Spleen (tissue), 7 donors: ENCODE data around the gene WASL.

Experiments
- CTCF ChIP-seq, 11 experiments: fragments of 200-600 bp in 7 of 11; fragments of 450-650 bp in 4 of 11; sonication (generic) in 4 of 11; IDR thresholded peaks in 8 of 11; conservative IDR thresholded peaks in 3 of 11; 1 replicate in 7 of 11; 2 replicates in 4 of 11; pipeline versions ENCODE4 v1.4.0 to v1.8.0; 2016 to 2021; ENCODE audit warnings: antibody characterized with exemption in 11 of 11, inconsistent platforms in 4 of 11, mild to moderate bottlenecking in 1 of 11
- POLR2AphosphoS5 ChIP-seq, 3 donors: sonication (generic); formaldehyde crosslinking; IDR thresholded peaks; one replicate each; pipeline ENCODE4 v1.5.1; 2017; ENCODE audit warnings: antibody characterized with exemption in 3 of 3
- donor health status: DM: no; HTN: no; CAD: no; lungs with moderate emphysema.
- donor health status: DM: no; HTN: no; CAD: no.
- donor health status: DM: no; HTN: no; CAD: no.

DNA sequence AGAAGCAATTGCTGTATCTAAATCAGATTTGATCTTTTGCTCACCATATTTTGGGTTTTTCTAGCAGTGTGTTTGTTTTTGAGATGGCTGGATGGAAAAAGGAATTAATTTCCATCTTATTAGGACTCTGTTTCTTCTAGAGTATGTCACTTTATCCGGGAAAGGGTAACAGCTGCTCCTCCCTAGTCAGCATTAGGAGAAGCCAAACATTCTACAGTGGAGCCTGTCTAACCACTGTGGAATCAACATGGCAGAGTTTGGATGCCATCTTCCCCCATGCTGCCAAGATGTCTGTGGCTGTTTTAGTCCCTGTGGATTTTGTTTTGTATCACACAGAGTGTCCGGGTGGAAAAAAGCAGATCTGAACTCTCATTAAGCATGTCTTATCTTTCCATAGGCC lies 109.2 kb downstream of the WASL start:
- TF ChIP-seq POLR2AphosphoS5 (IDR thresholded peaks at IDR 0.05) (no peak), CTCF (IDR thresholded peaks at IDR 0.05 in 8 of 11, conservative IDR thresholded peaks at IDR 0.05 in 3 of 11) (no peak)
